SK-N-SH (cell line): ENCODE results near the gene HSPB1. TPM values are rescaled to one million over a fixed set of nuclear protein-coding genes. Genes with fewer than 3 reads are reported as not detected.

Experiments
- CTCF ChIA-PET: fragments of 300-600, 350-600 bp; formaldehyde crosslinking; extraction: SDS; loops from one replicate; lab custom pipeline; 2021; lab: Yijun Ruan, JAX
- POLR2A ChIA-PET: fragments of 350-600 bp; sonication (Branson Sonifier 250); formaldehyde crosslinking; extraction: SDS; loops from one replicate; lab custom pipeline; 2020; ENCODE audit warnings: antibody characterized with exemption, inconsistent platforms; lab: Yijun Ruan, JAX
- DNase-seq: peaks from one replicate; pipeline ENCODE4 v3.0.0; 2012
- H2AFZ ChIP-seq: fragments of 200-600 bp; sonication (generic); 2 replicates; pipeline ENCODE4 v1.8.1; 2016; ENCODE audit warnings: antibody characterized with exemption, mild to moderate bottlenecking, low read depth
- H3F3A ChIP-seq: fragments of 200-600 bp; sonication (generic); replicated peaks from 2 replicates; pipeline ENCODE3; 2016; ENCODE audit warnings: antibody characterized with exemption, mild to moderate bottlenecking; ENCODE audit not compliant: insufficient read depth
- H3K27ac ChIP-seq, 2 experiments: fragments of 200-500 bp in 1 of 2; fragments of 200-600 bp in 1 of 2; sonication (Bioruptor generic) in 1 of 2; sonication (generic), shearing (Covaris generic) in 1 of 2; 2 replicates each; pipeline versions ENCODE4 v1.5.1 to v1.6.1; 2014 to 2016; ENCODE audit warnings: low read depth in 2 of 2, inconsistent platforms in 1 of 2, low read length in 1 of 2, mild to moderate bottlenecking in 1 of 2, mixed read lengths in 1 of 2
- H3K27me3 ChIP-seq: fragments of 200-600 bp; sonication (generic), shearing (Covaris generic); 2 replicates; pipeline ENCODE4 v1.6.1; 2016; ENCODE audit warnings: mixed run types; ENCODE audit not compliant: insufficient read depth
- H3K36me3 ChIP-seq, 2 experiments: fragments of 200-500 bp in 1 of 2; fragments of 200-600 bp in 1 of 2; sonication (Bioruptor generic) in 1 of 2; sonication (generic) in 1 of 2; replicated peaks in 1 of 2; 2 replicates each; pipeline versions ENCODE3 to v1.5.1; 2014 to 2016; ENCODE audit warnings: low read length in 1 of 2, mild to moderate bottlenecking in 1 of 2; ENCODE audit not compliant: insufficient read depth in 2 of 2, control insufficient read depth in 1 of 2
- H3K4me1 ChIP-seq, 2 experiments: fragments of 200-500 bp in 1 of 2; fragments of 200-600 bp in 1 of 2; sonication (Bioruptor generic) in 1 of 2; sonication (generic), shearing (Covaris generic) in 1 of 2; 2 replicates each; pipeline versions ENCODE4 v1.5.1 to v1.6.1; 2014 to 2016; ENCODE audit warnings: low read depth in 1 of 2, low read length in 1 of 2, mixed run types in 1 of 2; ENCODE audit not compliant: insufficient read depth in 2 of 2, control insufficient read depth in 1 of 2
- H3K4me2 ChIP-seq: fragments of 200-600 bp; sonication (generic), shearing (Covaris generic); 2 replicates; pipeline ENCODE4 v1.6.1; 2017; ENCODE audit warnings: mixed run types
- H3K4me3 ChIP-seq, 2 experiments: fragments of 200-500 bp in 1 of 2; fragments of 200-600 bp in 1 of 2; sonication (Bioruptor generic) in 1 of 2; sonication (generic), shearing (Covaris generic) in 1 of 2; 2 replicates each; pipeline versions ENCODE4 v1.5.1 to v1.8.1; 2014 to 2016; ENCODE audit warnings: low read depth in 2 of 2, inconsistent platforms in 1 of 2, low read length in 1 of 2, mild to moderate bottlenecking in 1 of 2, mixed read lengths in 1 of 2, moderate library complexity in 1 of 2
- H3K79me2 ChIP-seq: fragments of 200-600 bp; sonication (generic); 2 replicates; pipeline ENCODE4 v1.8.1; 2017; ENCODE audit warnings: mild to moderate bottlenecking; ENCODE audit not compliant: insufficient read depth
- H3K9ac ChIP-seq: fragments of 200-600 bp; sonication (generic); 2 replicates; pipeline ENCODE4 v1.6.1; 2017; ENCODE audit warnings: mixed run types
- H3K9me2 ChIP-seq: fragments of 200-600 bp; sonication (generic); 2 replicates; pipeline ENCODE4 v1.6.1; 2017; ENCODE audit warnings: mixed run types
- H3K9me3 ChIP-seq: fragments of 200-600 bp; sonication (generic); 2 replicates; pipeline ENCODE4 v1.6.1; 2017; ENCODE audit warnings: mixed run types, mild to moderate bottlenecking, moderate library complexity
- H4K20me1 ChIP-seq: fragments of 200-600 bp; sonication (generic); 2 replicates; pipeline ENCODE4 v1.6.1; 2017; ENCODE audit warnings: mild to moderate bottlenecking, mixed run types; ENCODE audit not compliant: insufficient read depth
- ELF1 ChIP-seq: IDR thresholded peaks from 2 replicates; pipeline ENCODE4 v1.4.0; 2012
- EP300 ChIP-seq, 2 experiments: IDR thresholded peaks; 2 replicates each; pipeline versions ENCODE4 v1.4.0 to v1.6.1; 2012; ENCODE audit warnings: borderline replicate concordance in 1 of 2, low read depth in 1 of 2, low read length in 1 of 2
- EZH2phosphoT487 ChIP-seq: fragments of 200-600 bp; sonication (generic); IDR thresholded peaks from 2 replicates; pipeline ENCODE4 v1.6.1; 2017; ENCODE audit warnings: low read depth, mixed run types, mild to moderate bottlenecking, antibody characterized with exemption, moderate library complexity, borderline replicate concordance
- FOXJ3 ChIP-seq: sonication (generic); formaldehyde crosslinking; IDR thresholded peaks from 2 replicates; pipeline ENCODE4 v1.5.1; 2020; ENCODE audit warnings: mild to moderate bottlenecking, missing genetic modification reagents
- FOXM1 ChIP-seq: IDR thresholded peaks from 2 replicates; pipeline ENCODE4 v1.4.0; 2012; ENCODE audit warnings: low read depth, mild to moderate bottlenecking
- MXI1 ChIP-seq: IDR thresholded peaks from 2 replicates; pipeline ENCODE4 v1.6.1; 2012; ENCODE audit warnings: mild to moderate bottlenecking, low read depth, low read length, improper control_type of control experiment
- NFIC ChIP-seq: IDR thresholded peaks from 2 replicates; pipeline ENCODE4 v1.4.0; 2012; ENCODE audit warnings: borderline replicate concordance
- NRF1 ChIP-seq: IDR thresholded peaks from 2 replicates; pipeline ENCODE4 v1.6.1; 2012; ENCODE audit warnings: low read depth, mild to moderate bottlenecking, low read length
- RAD21 ChIP-seq: IDR thresholded peaks from 2 replicates; pipeline ENCODE4 v1.6.1; 2012; ENCODE audit warnings: mild to moderate bottlenecking, low read length
- RCOR1 ChIP-seq: fragments of 150-350 bp; IDR thresholded peaks from 2 replicates; pipeline ENCODE4 v1.6.1; 2017; ENCODE audit warnings: antibody characterized with exemption, low read length
- RFX5 ChIP-seq: IDR thresholded peaks from 2 replicates; pipeline ENCODE4 v1.6.1; 2012; ENCODE audit warnings: mild to moderate bottlenecking, improper control_type of control experiment, low read length
- RXRA ChIP-seq: IDR thresholded peaks from 2 replicates; pipeline ENCODE4 v1.4.0; 2012; ENCODE audit warnings: low read depth, mild to moderate bottlenecking, borderline replicate concordance
- SMC3 ChIP-seq: IDR thresholded peaks from 2 replicates; pipeline ENCODE4 v1.6.1; 2012; ENCODE audit warnings: low read depth, low read length, improper control_type of control experiment
- TAF1 ChIP-seq: IDR thresholded peaks from 2 replicates; pipeline ENCODE4 v1.6.1; 2012; ENCODE audit warnings: low read depth, mild to moderate bottlenecking, low read length, moderate library complexity, borderline replicate concordance
- TEAD4 ChIP-seq: IDR thresholded peaks from 2 replicates; pipeline ENCODE4 v1.4.0; 2012; ENCODE audit warnings: mild to moderate bottlenecking, borderline replicate concordance; ENCODE audit not compliant: insufficient read depth
- YY1 ChIP-seq: IDR thresholded peaks from 2 replicates; pipeline ENCODE4 v1.4.0; 2012; ENCODE audit warnings: low read depth, mild to moderate bottlenecking
- WGBS: methylation state at CpG from one replicate; pipeline ENCODE4 v1.1.6; 2017; ENCODE audit warnings: low lambda C conversion rate; 5-methylcytosine and 5-hydroxymethylcytosine counted together
- polyA plus RNA-seq, 3 experiments: library from polyadenylated mRNA; depleted of rRNA; stranded (reverse); fragments of >200 nt; gene quantifications; 2 replicates each; pipeline ENCODE4 v1.2.3, GENCODE V29; 2012
- TF ChIP-seq, protein P1 (sequence below): IDR thresholded peaks from 2 replicates; pipeline ENCODE4; 2012
- TF ChIP-seq, protein P2 (sequence below): IDR thresholded peaks from 2 replicates; pipeline ENCODE4 v1.4.0; 2012; ENCODE audit warnings: low read depth, borderline replicate concordance
- TF ChIP-seq, protein P3 (sequence below): fragments of 150-350 bp; IDR thresholded peaks from 2 replicates; pipeline ENCODE4 v1.6.1; 2016; ENCODE audit warnings: mild to moderate bottlenecking, low read depth, low read length

The HSPB1 gene
- polyA plus RNA-seq, 1 of the 3 experiments (the other 2 are of a cell fraction): 824 TPM

DNA sequence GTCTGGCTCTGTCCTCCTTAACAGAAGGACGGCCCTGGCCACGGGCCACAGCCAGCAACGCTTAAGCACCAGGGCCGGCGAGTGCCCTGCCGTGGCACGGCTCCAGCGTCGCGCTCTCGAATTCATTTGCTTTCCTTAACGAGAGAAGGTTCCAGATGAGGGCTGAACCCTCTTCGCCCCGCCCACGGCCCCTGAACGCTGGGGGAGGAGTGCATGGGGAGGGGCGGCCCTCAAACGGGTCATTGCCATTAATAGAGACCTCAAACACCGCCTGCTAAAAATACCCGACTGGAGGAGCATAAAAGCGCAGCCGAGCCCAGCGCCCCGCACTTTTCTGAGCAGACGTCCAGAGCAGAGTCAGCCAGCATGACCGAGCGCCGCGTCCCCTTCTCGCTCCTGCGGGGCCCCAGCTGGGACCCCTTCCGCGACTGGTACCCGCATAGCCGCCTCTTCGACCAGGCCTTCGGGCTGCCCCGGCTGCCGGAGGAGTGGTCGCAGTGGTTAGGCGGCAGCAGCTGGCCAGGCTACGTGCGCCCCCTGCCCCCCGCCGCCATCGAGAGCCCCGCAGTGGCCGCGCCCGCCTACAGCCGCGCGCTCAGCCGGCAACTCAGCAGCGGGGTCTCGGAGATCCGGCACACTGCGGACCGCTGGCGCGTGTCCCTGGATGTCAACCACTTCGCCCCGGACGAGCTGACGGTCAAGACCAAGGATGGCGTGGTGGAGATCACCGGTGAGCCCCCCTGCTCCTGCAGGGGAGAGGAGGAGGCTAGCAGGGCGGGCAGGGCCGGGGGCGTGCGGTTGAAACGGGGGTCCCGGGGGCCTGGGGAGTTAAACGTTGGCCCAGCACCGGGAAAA is at the start of gene HSPB1 (continued):
- peak; percentile 80 for TF ChIP-seq TAF1
- peak; percentile 69 for TF ChIP-seq MXI1
- 0 out of 2 replicates have a peak, but pooled peaks have one; percentile 20 for TF ChIP-seq RFX5
- TF ChIP-seq, protein P1, sequence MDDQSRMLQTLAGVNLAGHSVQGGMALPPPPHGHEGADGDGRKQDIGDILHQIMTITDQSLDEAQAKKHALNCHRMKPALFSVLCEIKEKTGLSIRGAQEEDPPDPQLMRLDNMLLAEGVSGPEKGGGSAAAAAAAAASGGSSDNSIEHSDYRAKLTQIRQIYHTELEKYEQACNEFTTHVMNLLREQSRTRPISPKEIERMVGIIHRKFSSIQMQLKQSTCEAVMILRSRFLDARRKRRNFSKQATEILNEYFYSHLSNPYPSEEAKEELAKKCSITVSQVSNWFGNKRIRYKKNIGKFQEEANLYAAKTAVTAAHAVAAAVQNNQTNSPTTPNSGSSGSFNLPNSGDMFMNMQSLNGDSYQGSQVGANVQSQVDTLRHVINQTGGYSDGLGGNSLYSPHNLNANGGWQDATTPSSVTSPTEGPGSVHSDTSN: peak; percentile 46
- no peak for TF ChIP-seq ELF1
- TF ChIP-seq RXRA: no peak
- peak; percentile 61; the same call in 1 of the 2 replicates for TF ChIP-seq TEAD4
- no peak for TF ChIP-seq EZH2phosphoT487
- peak; percentile 27; the same call in 1 of the 2 replicates for TF ChIP-seq SMC3
- TF ChIP-seq NFIC: peak; percentile 76
- TF ChIP-seq, protein P2, sequence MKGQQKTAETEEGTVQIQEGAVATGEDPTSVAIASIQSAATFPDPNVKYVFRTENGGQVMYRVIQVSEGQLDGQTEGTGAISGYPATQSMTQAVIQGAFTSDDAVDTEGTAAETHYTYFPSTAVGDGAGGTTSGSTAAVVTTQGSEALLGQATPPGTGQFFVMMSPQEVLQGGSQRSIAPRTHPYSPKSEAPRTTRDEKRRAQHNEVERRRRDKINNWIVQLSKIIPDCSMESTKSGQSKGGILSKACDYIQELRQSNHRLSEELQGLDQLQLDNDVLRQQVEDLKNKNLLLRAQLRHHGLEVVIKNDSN: no peak
- 0 out of 2 replicates have a peak, but pooled peaks have one; percentile 2 for TF ChIP-seq NRF1
- TF ChIP-seq RAD21: peak; percentile 38; the same call in 1 of the 2 replicates

DNA sequence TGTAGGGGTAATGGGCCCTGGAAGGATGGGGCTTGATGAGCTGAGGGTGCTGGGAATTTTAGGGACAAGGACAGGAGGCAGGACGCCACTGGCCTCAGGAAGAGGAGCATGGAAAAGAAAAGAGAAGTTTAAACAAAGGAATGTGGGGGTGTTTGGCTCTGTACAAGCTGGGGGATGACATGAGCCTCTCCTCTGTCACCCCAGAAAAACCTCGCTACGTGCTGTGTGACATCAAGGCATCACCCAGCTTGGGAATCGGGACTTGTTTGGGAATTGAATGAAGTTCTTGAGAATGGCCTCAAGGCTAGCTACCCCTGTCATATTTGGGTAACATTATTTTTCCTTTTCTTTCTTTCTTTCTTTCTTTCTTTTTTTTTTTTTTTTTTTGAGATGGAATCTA is 47.7 kb upstream of the HSPB1 start:
- no peaks in the 10 kb centered on the region for H3K79me2 ChIP-seq
- H3K4me2 ChIP-seq: no peak overlapping the region
- H3K4me3 ChIP-seq: no peak overlapping the region
- POLR2A ChIA-PET: interaction anchor here (1.1 kb wide), 1 partner anchor 31 kb away, joined by 3 read pairs; no protein-coding TSS in a partner anchor
- no peaks in the 10 kb centered on the region for H3K36me3 ChIP-seq
- no peak overlapping the region for H2AFZ ChIP-seq
- TF ChIP-seq FOXJ3 (CRISPR knock-in tag) (no peak), FOXM1 (no peak), RFX5 (no peak), TEAD4 (no peak), EZH2phosphoT487 (no peak), EP300 (IDR thresholded peaks at IDR 0.05; ENCODE audit: borderline replicate concordance in 1 of 2, low read depth in 1 of 2, low read length in 1 of 2) (no peak), YY1 (no peak), RCOR1 (no peak)
- TF ChIP-seq, protein P2: no peak
- TF ChIP-seq, protein P1: no peak
- TF ChIP-seq, protein P3, sequence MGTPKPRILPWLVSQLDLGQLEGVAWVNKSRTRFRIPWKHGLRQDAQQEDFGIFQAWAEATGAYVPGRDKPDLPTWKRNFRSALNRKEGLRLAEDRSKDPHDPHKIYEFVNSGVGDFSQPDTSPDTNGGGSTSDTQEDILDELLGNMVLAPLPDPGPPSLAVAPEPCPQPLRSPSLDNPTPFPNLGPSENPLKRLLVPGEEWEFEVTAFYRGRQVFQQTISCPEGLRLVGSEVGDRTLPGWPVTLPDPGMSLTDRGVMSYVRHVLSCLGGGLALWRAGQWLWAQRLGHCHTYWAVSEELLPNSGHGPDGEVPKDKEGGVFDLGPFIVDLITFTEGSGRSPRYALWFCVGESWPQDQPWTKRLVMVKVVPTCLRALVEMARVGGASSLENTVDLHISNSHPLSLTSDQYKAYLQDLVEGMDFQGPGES: no peak
- no peaks in the 10 kb centered on the region for H3F3A ChIP-seq
- no peaks in the 10 kb centered on the region for H3K9me2 ChIP-seq
- H3K9ac ChIP-seq: no peak overlapping the region
- H4K20me1 ChIP-seq: no peaks in the 10 kb centered on the region
- H3K27ac ChIP-seq: no peak overlapping the region
- 84% methylated on average over 4 of the region's 4 CpGs for WGBS
- CTCF ChIA-PET: interaction anchor here (0.8 to 2.7 kb wide), 6 partner anchors 8 to 77 kb away, joined by 3 to 26 read pairs (median 8); partner anchors contain the start of gene SRRM3
- DNase-seq: no peak
- peaks cover 0 to 15% of the 10 kb centered on the region in 2 experiments; a peak in 1 of 4 replicates for H3K4me1 ChIP-seq
- no peaks in the 10 kb centered on the region for H3K9me3 ChIP-seq
- no peaks in the 10 kb centered on the region for H3K27me3 ChIP-seq
